Activated T-cell treated with anti-CD3 and anti-CD28 coated beads for 24 hours (primary cell): Measurements from ENCODE around the gene FLAD1.

Source experiments
- DNase-seq: peaks from one replicate; pipeline ENCODE4 v3.0.0-alpha.2; 2020; ENCODE audit warnings: low read depth

The FLAD1 gene

GRCh38 chr1:154982897-154983648 is at the start of gene FLAD1:
TSS of gene FLAD1 (plus strand) at chr1:154983344. CDS start at chr1:154983695, 351 bp downstream.
- DNase-seq: peak; percentile 96

DNA sequence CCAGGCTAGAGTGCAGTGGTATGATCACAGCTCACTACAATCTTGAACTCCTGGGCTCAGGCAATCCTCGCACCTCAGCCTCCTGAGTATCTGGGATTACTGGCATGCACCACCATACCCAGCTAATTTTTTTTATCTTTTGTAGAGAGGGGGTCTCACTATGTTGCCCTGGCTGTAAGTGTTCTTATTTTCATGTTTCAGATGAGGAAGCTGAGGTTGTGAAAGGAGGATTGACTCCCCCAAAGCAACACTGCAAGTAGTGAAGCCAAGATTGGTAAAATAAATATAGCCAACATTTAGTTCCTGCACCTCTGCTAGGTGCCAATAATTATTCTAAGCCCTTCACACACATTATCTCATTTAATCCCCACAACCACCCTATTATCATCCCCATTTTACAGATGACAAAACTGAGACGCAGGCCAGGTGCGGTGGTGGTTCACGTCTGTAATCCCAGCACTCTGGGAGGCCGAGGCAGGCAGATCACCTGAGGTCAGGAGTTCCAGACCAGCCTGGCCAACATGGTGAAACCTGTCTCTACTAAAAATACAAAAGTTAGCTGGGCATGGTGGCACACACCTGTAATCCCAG is 48.7 kb upstream of the FLAD1 start:
- no peak for DNase-seq

DNA sequence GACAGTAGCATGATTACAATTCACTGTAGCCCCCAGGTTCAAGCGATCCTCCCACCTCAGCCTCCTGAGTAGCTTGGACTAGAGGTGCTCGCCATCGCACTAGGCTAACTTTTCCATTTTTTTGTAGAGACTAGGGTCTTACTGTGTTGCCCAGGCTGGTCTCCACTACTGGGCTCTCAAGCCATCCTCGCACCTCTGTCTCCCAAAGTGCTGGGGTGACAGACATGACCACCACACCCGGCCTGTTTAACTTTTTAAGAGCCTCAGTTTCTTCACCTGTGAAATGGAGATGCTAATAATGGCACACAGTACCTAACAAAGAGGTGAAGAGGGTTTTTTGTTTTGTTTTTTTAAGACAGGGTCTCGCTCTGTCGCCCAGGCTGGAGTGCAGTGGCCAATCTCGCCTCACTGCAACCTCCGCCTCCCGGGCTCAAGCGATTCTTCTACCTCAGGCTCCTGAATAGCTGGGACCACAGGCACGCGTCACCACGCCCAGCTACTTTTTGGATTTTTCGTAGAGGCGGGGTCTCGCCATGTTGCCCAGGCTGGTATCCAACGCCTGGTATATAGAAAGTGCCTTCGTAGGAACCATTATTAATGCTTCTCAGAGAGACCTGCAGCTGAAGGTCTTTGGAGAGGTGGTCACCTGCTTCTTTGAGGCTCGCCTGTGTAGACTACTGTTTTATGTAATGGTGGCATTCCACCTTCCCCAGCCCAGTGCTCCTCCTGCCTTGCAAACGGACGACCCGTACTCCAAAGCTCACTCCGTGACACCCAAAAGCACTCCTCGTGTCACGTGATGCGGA is 47.2 kb upstream of the FLAD1 start:
- DNase-seq: no peak

DNA sequence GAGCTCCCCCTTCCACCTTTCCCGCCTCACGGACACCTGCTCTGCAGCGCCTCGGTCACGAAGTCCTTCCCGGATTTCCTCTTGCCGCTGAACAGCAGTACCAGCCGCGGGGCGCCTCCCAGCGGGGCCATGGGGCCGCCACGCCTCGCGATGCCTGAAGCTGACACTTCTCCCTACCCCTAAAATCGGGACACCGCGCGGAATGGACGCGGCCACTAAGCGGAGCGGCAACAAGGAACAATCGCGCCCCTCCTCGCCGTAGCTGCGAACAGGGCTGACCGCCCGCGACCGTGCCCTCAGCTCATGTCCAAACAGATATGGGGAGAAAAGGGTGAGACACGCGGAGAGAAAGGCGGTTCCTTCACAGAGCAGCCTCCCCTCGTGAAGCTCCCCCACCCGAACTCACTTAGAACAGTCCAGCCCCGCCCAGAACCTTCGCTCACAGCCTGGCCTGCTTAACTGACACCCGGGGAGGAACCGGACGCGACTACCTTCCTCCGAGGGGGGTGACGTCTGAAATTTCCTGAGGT is 46.5 kb upstream of the FLAD1 start, which contains the start of gene PMVK:
PMVK (minus strand) TSS at position 165 of the 530 bp plus-strand sequence; CDS start at position 131, 34 bp downstream.
- DNase-seq: peak; percentile 91

- peak; percentile 85 for DNase-seq
Measured at GRCh38 chr1:154937085-154937987, 45.8 kb upstream of the FLAD1 start.

GRCh38 chr1:154937988-154938386 is 45.2 kb upstream of the FLAD1 start:
- no peak for DNase-seq

GRCh38 chr1:154938604-154939399 is 44.3 kb upstream of the FLAD1 start:
- DNase-seq: no peak

DNA sequence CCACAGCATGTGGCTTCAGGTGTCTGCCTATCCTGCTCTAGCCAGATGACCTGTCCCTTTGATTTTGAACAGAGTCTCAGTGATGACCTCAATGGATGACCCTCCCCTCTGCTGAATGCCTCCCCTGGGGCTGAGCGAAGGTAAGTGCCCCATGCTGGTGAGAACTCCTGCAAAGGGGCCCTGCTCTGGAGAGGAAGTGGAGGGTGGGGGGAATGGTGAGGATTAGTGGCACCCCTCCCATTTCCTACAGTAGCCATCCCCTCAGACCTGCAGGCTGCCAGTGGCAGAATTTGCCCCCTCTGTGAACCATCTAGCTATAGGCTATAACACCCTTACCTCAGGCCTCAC is 43.0 kb upstream of the FLAD1 start:
- no peak for DNase-seq

DNA sequence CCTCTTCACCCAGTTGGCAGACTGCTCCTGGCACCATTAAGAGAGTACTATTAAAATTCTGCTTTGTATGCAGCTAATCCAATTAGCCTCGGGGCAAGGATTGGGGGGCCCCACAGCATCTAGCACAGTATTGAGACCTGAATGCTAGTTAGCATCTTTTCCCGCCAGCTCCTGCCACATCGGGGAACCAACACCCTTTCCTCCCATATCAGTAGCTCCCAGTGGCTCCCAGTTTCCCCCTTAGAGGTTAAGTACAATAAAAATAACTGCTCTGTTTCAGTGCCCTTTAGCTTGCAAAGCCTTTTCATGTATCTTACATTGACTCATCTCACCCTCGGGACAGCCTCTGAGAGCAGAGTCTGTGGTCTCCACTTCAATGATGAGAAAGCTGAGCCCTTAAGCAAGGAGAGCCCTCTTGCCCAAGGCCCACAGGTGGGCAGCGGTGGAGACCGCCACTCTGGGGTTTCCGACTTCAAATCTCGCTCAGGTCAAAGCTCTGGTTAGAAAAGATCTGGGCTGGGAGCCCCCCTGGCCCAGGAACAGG is 42.4 kb upstream of the FLAD1 start:
- no peak for DNase-seq

GRCh38 chr1:154941333-154942013 is 41.7 kb upstream of the FLAD1 start:
- no peak for DNase-seq

GRCh38 chr1:154943649-154944400 is 39.3 kb upstream of the FLAD1 start:
- no peak for DNase-seq

DNA sequence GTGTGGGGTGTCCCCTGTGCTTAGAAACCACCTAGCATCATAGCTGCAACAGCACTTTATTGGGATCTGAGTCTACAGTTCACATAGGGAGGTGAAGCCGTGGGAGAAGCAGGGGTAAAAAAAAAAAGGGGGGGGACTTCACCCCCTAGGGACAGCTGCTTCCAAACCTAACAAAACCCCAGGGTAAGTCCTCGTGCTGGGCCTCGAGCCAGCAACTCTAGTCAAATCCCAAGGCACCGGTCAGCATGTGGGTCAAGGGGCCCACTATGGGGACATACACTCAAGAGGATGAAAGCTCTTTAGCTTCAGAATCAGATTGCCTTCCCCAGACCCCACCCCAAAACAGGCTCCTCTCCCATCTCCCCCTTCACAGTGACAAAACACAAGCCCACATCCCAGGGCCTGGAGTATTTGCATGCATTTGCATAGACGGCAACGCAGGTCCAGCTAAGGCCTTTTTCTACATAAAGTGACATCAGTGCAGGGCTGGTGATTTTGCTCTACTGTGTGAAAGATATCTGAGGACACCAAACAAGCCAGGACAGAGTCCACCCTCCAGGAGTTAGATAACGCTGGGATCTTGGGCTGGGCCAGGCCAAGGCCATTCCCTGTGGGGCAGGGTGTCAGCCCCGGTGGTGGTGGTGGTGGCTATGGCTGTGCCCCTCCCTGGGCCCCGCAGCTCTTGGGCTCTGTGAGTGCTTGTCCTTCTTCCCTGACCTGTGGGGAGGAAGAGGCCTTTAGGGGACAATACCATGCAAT is 38.6 kb upstream of the FLAD1 start:
- DNase-seq: no peak

GRCh38 chr1:154945160-154945961 is 37.8 kb upstream of the FLAD1 start:
- DNase-seq: no peak

- no peak for DNase-seq
Measured at GRCh38 chr1:154945962-154946850, 36.9 kb upstream of the FLAD1 start.

GRCh38 chr1:154948079-154948478 is 35.1 kb upstream of the FLAD1 start:
- no peak for DNase-seq

DNA sequence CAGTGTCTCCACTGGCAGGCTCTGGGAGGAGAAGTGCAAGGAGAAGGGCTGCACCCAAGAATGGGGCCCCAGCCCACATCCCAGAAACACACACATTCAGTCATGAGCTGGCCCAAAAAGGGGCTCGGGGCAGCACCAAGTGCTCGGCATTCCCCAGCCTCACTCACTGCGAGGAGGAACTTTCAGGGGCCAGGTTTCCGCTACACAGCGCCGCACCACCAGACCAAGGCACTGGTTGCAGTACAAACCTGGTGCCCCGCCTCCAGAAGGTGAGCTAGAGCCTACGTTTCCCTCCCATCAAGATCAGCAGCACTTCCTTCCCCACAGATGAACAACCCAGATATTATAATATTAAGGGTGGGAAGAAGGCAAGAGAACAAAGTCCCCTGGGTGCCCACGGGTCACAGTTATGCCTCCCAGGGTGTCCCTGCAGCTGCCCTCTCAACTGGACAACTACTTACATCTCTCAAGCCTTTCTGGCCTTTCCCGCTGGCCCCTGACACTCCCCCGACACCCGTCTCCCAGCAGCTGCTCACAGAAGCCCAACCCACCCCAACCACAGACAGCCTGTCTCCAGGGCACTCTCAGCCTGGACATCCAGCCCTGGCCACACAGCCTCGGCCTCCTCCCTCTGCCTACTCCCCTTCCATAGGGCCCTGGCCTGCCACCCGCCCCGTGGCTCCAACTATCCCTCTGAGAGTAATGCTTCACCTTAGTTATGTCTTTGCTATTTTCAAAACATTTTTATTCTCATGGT is 31.1 kb upstream of the FLAD1 start:
- DNase-seq: peak; percentile 55
